K562 (cell line): ENCODE data around the gene ZBTB8B. TPM values are rescaled to one million over a fixed set of nuclear protein-coding genes. Genes with fewer than 3 reads are reported as not detected.

Experiments used
- ATAC-seq: fragments of 200-7000 bp; cut with Tn5 transposase; 3 replicates; pipeline ENCODE4 v1.9.1; 2020; ENCODE audit warnings: moderate library complexity
- BruUV-seq: library from RNA; stranded (reverse); fragments of 400-500 nt; replicated peaks from 2 replicates; lab custom pipeline; 2021; lab: Mats Ljungman, UMichigan
- CTCF ChIA-PET: fragments of 300-600 bp; formaldehyde crosslinking; extraction: SDS; loops from one replicate; lab custom pipeline; 2021; ENCODE audit warnings: low intra/inter-chr PET ratio; lab: Yijun Ruan, JAX
- POLR2A ChIA-PET: fragments of 300-600, 350-650 bp; sonication (Branson Sonifier 250); formaldehyde crosslinking; extraction: SDS; loops from one replicate; lab custom pipeline; 2021; ENCODE audit warnings: antibody characterized with exemption, inconsistent platforms; lab: Yijun Ruan, JAX
- DNase-seq, 4 experiments: peaks; one replicate each; pipeline versions ENCODE4 v3.0.0 to v3.0.0-alpha.2; 2011 to 2018; ENCODE audit warnings: low spot score in 3 of 4, mixed read lengths in 3 of 4; ENCODE audit errors: extremely low read depth in 1 of 4
- FAIRE-seq: peaks from 2 replicates; lab custom pipeline; 2011; peaks lifted over from hg19 to GRCh38; lab: Jason Lieb, UNC
- H2AFZ ChIP-seq: 2 replicates; pipeline ENCODE4 v1.6.0; 2011; ENCODE audit warnings: low read depth, low read length, control low read depth, inconsistent platforms
- H3K27ac ChIP-seq: fragments of 200-600 bp; 3 replicates; pipeline ENCODE4 v1.8.0; 2011; ENCODE audit warnings: low read depth, mild to moderate bottlenecking, control low read depth, inconsistent platforms, low read length, moderate library complexity, mixed read lengths; ENCODE audit errors: extremely low read depth
- H3K27me3 ChIP-seq, 2 experiments: fragments of 300-600 bp in 1 of 2; 2 replicates in 1 of 2; 3 replicates in 1 of 2; pipeline versions ENCODE4 v1.6.0 to v1.8.0; 2011; ENCODE audit warnings: inconsistent platforms in 2 of 2, low read length in 2 of 2, mild to moderate bottlenecking in 1 of 2, mixed read lengths in 1 of 2, moderate library complexity in 1 of 2; ENCODE audit not compliant: control insufficient read depth in 2 of 2, insufficient read depth in 2 of 2
- H3K36me3 ChIP-seq: fragments of 300-600 bp; 3 replicates; pipeline ENCODE4 v1.8.0; 2011; ENCODE audit warnings: mild to moderate bottlenecking, low read length, inconsistent platforms; ENCODE audit not compliant: control insufficient read depth, insufficient read depth
- H3K4me1 ChIP-seq, 2 experiments: fragments of 200-600 bp in 1 of 2; replicated peaks in 1 of 2; 2 replicates in 1 of 2; 3 replicates in 1 of 2; pipeline versions ENCODE4 v1.5.1 to v1.8.0; 2011; ENCODE audit warnings: inconsistent platforms in 2 of 2, low read length in 2 of 2, mild to moderate bottlenecking in 1 of 2, mixed read lengths in 1 of 2, moderate library complexity in 1 of 2; ENCODE audit not compliant: control insufficient read depth in 2 of 2, insufficient read depth in 2 of 2
- H3K4me2 ChIP-seq: 2 replicates; pipeline ENCODE4 v1.6.1; 2011; ENCODE audit warnings: low read length, control low read depth, inconsistent platforms, mixed read lengths; ENCODE audit not compliant: insufficient read depth
- H3K4me3 ChIP-seq: fragments of 200-600 bp; sonication (generic), shearing (Covaris generic); 2 replicates; pipeline ENCODE4 v1.5.1; 2016; ENCODE audit warnings: control low read depth, inconsistent platforms
- H3K79me2 ChIP-seq: fragments of 200-600 bp; 3 replicates; pipeline ENCODE4 v1.8.0; 2011; ENCODE audit warnings: low read length, inconsistent platforms; ENCODE audit not compliant: control insufficient read depth, insufficient read depth
- H3K9ac ChIP-seq, 2 experiments: 2 replicates each; pipeline versions ENCODE4 v1.6.0 to v1.6.1; 2011; ENCODE audit warnings: low read depth in 2 of 2, low read length in 2 of 2, control low read depth in 1 of 2, inconsistent platforms in 1 of 2, mild to moderate bottlenecking in 1 of 2, mixed read lengths in 1 of 2; ENCODE audit not compliant: insufficient read depth in 1 of 2
- H3K9me1 ChIP-seq: one replicate; pipeline ENCODE4 v1.6.0; 2011; ENCODE audit warnings: inconsistent platforms, mild to moderate bottlenecking, low read length, moderate library complexity; ENCODE audit not compliant: control insufficient read depth, insufficient read depth
- H3K9me3 ChIP-seq: replicated peaks from 2 replicates; pipeline ENCODE4 v1.5.1; 2011; ENCODE audit warnings: low read depth, low read length, inconsistent platforms; ENCODE audit not compliant: control insufficient read depth, insufficient read depth
- H4K20me1 ChIP-seq: replicated peaks from 2 replicates; pipeline ENCODE4 v1.6.1; 2011; ENCODE audit warnings: low read length, inconsistent platforms, mixed read lengths; ENCODE audit not compliant: control insufficient read depth, insufficient read depth
- ELK1 ChIP-seq: sonication (generic); formaldehyde crosslinking; IDR thresholded peaks from 2 replicates; pipeline ENCODE4 v1.8.1; 2022; ENCODE audit warnings: missing genetic modification reagents
- FOXA3 ChIP-seq, 2 experiments: fragments of 450-650 bp in 1 of 2; sonication (generic) in 1 of 2; formaldehyde crosslinking; IDR thresholded peaks in 1 of 2; conservative IDR thresholded peaks in 1 of 2; 2 replicates each; pipeline versions ENCODE4 v1.4.0 to v1.8.0; 2020 to 2022; ENCODE audit warnings: mild to moderate bottlenecking in 2 of 2, missing genetic modification reagents in 1 of 2
- REST ChIP-seq, 2 experiments: fragments of 450-650 bp; formaldehyde crosslinking in 1 of 2; IDR thresholded peaks; 2 replicates each; pipeline versions ENCODE4 v1.4.0 to v1.6.1; 2014 to 2020; ENCODE audit warnings: mild to moderate bottlenecking in 2 of 2, borderline replicate concordance in 1 of 2, low read depth in 1 of 2
- SMARCA5 ChIP-seq: fragments of 450-650 bp; IDR thresholded peaks from 2 replicates; pipeline ENCODE4 v1.6.1; 2016
- STAT5A ChIP-seq: IDR thresholded peaks from 2 replicates; pipeline ENCODE4 v1.6.1; 2012; ENCODE audit warnings: low read length, inconsistent platforms, borderline replicate concordance
- VEZF1 ChIP-seq: fragments of 200-800 bp; sonication (Bioruptor generic); IDR thresholded peaks from 2 replicates; pipeline ENCODE4 v1.6.1; 2017; ENCODE audit warnings: missing genetic modification characterization, missing compliant biosample characterization
- WGBS: fragments of 100-300 bp; shearing (Covaris generic); methylation state at CpG from one replicate; pipeline ENCODE4 v1.1.6; 2016; ENCODE audit warnings: low coverage, mixed read lengths; ENCODE audit not compliant: insufficient coverage; ENCODE audit errors: missing lambda C conversion rate; 5-methylcytosine and 5-hydroxymethylcytosine counted together
- in situ Hi-C: fragments of 300-500 bp; cut with MboI; formaldehyde crosslinking; loops from 4 replicates; pipeline ENCODE4 v1.15.0; 2018; ENCODE audit warnings: inconsistent platforms, mixed read lengths
- intact Hi-C: fragments of 100-400 bp; cut with micrococcal nuclease; formaldehyde crosslinking; loops from 2 replicates; pipeline ENCODE4 v1.14.2; 2022
- polyA plus RNA-seq, 8 experiments: library from polyadenylated mRNA; depleted of rRNA in 4 of 8; stranded (reverse) in 5 of 8; unstranded in 3 of 8; fragments of >200 nt; fragmentation: Nextera tagmentation in 2 of 8; fragmentation: Illumina TruSeq in 1 of 8; extraction: Ambion mirVana in 2 of 8; extraction: Trizol in 1 of 8; gene quantifications; 2 replicates each; pipeline versions ENCODE4 v1.2.1 to v1.2.3, GENCODE V29; 2011 to 2014; ENCODE audit warnings: inconsistent platforms in 1 of 8, missing spikeins in 1 of 8
- total RNA-seq, 7 experiments: library from RNA; depleted of rRNA in 6 of 7; stranded (reverse); fragments of >200 nt in 6 of 7; fragmentation: Illumina TruSeq in 2 of 7; extraction: Trizol in 2 of 7; gene quantifications; 2 replicates each; pipeline versions ENCODE4 v1.2.1 to v1.2.3, GENCODE V29; 2011 to 2021; ENCODE audit warnings: low replicate concordance in 1 of 7
- TF ChIP-seq, protein P1 (sequence below): fragments of 150-350 bp; conservative IDR thresholded peaks from 2 replicates; pipeline ENCODE4 v1.6.1; 2014; ENCODE audit warnings: low read length

Gene ZBTB8B
- total and polyA plus RNA-seq, 9 of the 15 experiments (the other 6 are each of a cell fraction or from before 2014, with no cell fraction given), result not detected

DNA sequence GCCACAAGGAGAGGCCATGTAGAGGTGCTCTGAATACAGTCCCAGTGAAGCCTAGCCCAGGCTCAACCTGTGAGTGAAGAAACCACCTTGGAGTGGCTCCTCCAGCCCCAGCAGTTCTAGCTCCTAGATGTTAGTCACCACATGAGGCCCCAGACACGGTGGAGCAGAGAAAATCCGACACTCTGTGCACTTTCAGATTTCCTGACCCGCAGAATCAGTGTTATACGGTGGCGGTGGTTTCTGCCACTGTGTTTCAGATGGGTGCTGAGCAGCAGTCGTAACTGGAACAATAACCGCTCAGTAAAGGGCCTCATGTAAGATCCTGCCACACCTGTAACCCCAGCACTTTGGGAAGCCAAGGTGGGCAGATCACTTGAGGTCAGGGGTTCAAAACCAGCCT lies 38.3 kb downstream of the ZBTB8B start:
- H3K9me3 ChIP-seq, result no peaks in the 10 kb centered on the region
- no TSS peak for BruUV-seq
- no peaks in the 10 kb centered on the region for H3K36me3 ChIP-seq
- intact Hi-C loops, result loop anchor here (5.0 kb wide), 2 partner anchors 56 to 151 kb away; no protein-coding TSS in a partner anchor
- DNase-seq (no peak), ATAC-seq (no peak), FAIRE-seq (no peak)
- H3K4me2 ChIP-seq, result no peak overlapping the region
- H2AFZ ChIP-seq, result no peak overlapping the region
- no peaks in the 10 kb centered on the region for H3K79me2 ChIP-seq
- peaks cover 6 to 20% of the 10 kb centered on the region in 2 experiments; a peak in 4 of 5 replicates for H3K27me3 ChIP-seq
- H4K20me1 ChIP-seq, result no peaks in the 10 kb centered on the region
- H3K9me1 ChIP-seq, result no peaks in the 10 kb centered on the region
- in situ Hi-C loops, result no loop called here
- no peak overlapping the region for H3K4me3 ChIP-seq
- H3K4me1 ChIP-seq, result peaks cover 3 to 11% of the 10 kb centered on the region in 2 experiments; a peak in 4 of 5 replicates
- ChIA-PET CTCF (no interaction called here), POLR2A (interaction anchor here (0.5 kb wide), 1 partner anchor 585 kb away, joined by 4 read pairs; no protein-coding TSS in a partner anchor)
- H3K27ac ChIP-seq, result no peak overlapping the region
- WGBS, result 32% methylated on average over 7 of the region's 7 CpGs
- no peak overlapping the region; a peak in 1 of 4 replicates for H3K9ac ChIP-seq
- TF ChIP-seq FOXA3 (CRISPR knock-in tag; conservative IDR thresholded peaks at IDR 0.05 in 1 of 2, IDR thresholded peaks at IDR 0.05 in 1 of 2) (no peak), VEZF1 (CRISPR knock-in tag) (no peak), SMARCA5 (no peak), REST (IDR thresholded peaks at IDR 0.05; ENCODE audit: borderline replicate concordance) (no peak), REST (CRISPR knock-in tag; IDR thresholded peaks at IDR 0.05; ENCODE audit: low read depth) (no peak), STAT5A (no peak), ELK1 (CRISPR knock-in tag) (no peak)
- TF ChIP-seq, protein P1, sequence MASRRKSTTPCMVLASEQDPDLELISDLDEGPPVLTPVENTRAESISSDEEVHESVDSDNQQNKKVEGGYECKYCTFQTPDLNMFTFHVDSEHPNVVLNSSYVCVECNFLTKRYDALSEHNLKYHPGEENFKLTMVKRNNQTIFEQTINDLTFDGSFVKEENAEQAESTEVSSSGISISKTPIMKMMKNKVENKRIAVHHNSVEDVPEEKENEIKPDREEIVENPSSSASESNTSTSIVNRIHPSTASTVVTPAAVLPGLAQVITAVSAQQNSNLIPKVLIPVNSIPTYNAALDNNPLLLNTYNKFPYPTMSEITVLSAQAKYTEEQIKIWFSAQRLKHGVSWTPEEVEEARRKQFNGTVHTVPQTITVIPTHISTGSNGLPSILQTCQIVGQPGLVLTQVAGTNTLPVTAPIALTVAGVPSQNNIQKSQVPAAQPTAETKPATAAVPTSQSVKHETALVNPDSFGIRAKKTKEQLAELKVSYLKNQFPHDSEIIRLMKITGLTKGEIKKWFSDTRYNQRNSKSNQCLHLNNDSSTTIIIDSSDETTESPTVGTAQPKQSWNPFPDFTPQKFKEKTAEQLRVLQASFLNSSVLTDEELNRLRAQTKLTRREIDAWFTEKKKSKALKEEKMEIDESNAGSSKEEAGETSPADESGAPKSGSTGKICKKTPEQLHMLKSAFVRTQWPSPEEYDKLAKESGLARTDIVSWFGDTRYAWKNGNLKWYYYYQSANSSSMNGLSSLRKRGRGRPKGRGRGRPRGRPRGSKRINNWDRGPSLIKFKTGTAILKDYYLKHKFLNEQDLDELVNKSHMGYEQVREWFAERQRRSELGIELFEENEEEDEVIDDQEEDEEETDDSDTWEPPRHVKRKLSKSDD, result no peak
